Lung (tissue), 12 donors: Measurements from ENCODE around the gene C14orf119. TPM values are rescaled to one million over a fixed set of nuclear protein-coding genes. Genes with fewer than 3 reads are reported as not detected.
A peak's percentile ranks its signal among the peaks of the same experiment; 100 is the strongest.

Experiments used
- ATAC-seq: fragments of 200-7000 bp; cut with Tn5 transposase; one replicate; pipeline ENCODE4 v1.9.1; 2020; ENCODE audit warnings: moderate number of reproducible peaks; ENCODE audit not compliant: insufficient read depth, low FRiP score
- DNase-seq, 3 donors: peaks; one replicate each; pipeline ENCODE4 v3.0.0-alpha.2; 2013 to 2017
- H3K27ac ChIP-seq, 2 donors: one replicate each; pipeline ENCODE4 v1.5.1; 2013; ENCODE audit warnings: mild to moderate bottlenecking in 2 of 2, moderate library complexity in 2 of 2, control low read depth in 1 of 2, inconsistent platforms in 1 of 2, low read depth in 1 of 2, low read length in 1 of 2
- H3K27me3 ChIP-seq, 3 donors: one replicate each; pipeline ENCODE4 v1.5.1; 2013; ENCODE audit warnings: low read length in 2 of 3; ENCODE audit not compliant: control insufficient read depth in 3 of 3, insufficient read depth in 3 of 3
- H3K36me3 ChIP-seq, 4 donors: one replicate each; pipeline ENCODE4 v1.5.1; 2013; ENCODE audit warnings: low read length in 4 of 4, mild to moderate bottlenecking in 1 of 4, moderate library complexity in 1 of 4; ENCODE audit not compliant: control insufficient read depth in 4 of 4, insufficient read depth in 4 of 4
- H3K4me1 ChIP-seq, 5 donors: one replicate each; pipeline ENCODE4 v1.5.1; 2013; ENCODE audit warnings: low read length in 5 of 5, mild to moderate bottlenecking in 2 of 5, moderate library complexity in 1 of 5; ENCODE audit not compliant: control insufficient read depth in 5 of 5, insufficient read depth in 5 of 5
- H3K4me3 ChIP-seq: one replicate; pipeline ENCODE4 v1.5.1; 2013; ENCODE audit warnings: mild to moderate bottlenecking, control low read depth, moderate library complexity
- H3K9ac ChIP-seq, 2 donors: one replicate each; pipeline ENCODE4 v1.5.1; 2013; ENCODE audit warnings: low read length in 2 of 2, control low read depth in 1 of 2; ENCODE audit not compliant: insufficient read depth in 1 of 2
- H3K9me3 ChIP-seq, 4 donors: one replicate each; pipeline ENCODE4 v1.5.1; 2013; ENCODE audit warnings: low read length in 3 of 4, mild to moderate bottlenecking in 1 of 4, moderate library complexity in 1 of 4; ENCODE audit not compliant: control insufficient read depth in 4 of 4, insufficient read depth in 3 of 4
- CTCF ChIP-seq: IDR thresholded peaks from 2 replicates; pipeline ENCODE4 v1.5.1; 2012; ENCODE audit warnings: mild to moderate bottlenecking; ENCODE audit errors: control extremely low read depth, extremely low read depth
- WGBS, 2 donors: extraction: QIAGEN DNeasy Blood & Tissue Kit; methylation state at CpG; one replicate each; pipeline ENCODE4 v1.1.7; 2013; 5-methylcytosine and 5-hydroxymethylcytosine counted together
- polyA plus RNA-seq, 2 donors: library from polyadenylated mRNA; stranded (reverse); fragments of 200-250 nt; gene quantifications; one replicate each; pipeline ENCODE4 v1.2.1, GENCODE V29; 2013
- total RNA-seq, 2 donors: library from RNA; depleted of rRNA in 1 of 2; stranded (reverse); fragments of >200 nt in 1 of 2; gene quantifications; one replicate each; pipeline ENCODE4 v1.2.1, GENCODE V29; 2014 to 2021
- donor health status: control.
- donor health status: control.
- donor health status: Bipolar disorder and iron deficiency.
- donor health status: healthy.
- donor health status: DM: yes; HTN: yes; CAD: no.

Gene C14orf119
- total and polyA plus RNA-seq, 4 donors: 23.9 to 64.9 (median 41.4) TPM

- H3K9me3 ChIP-seq: no peaks in the 10 kb centered on the region
- peak overlapping the region in 1 of 2 donors; percentile 84 for H3K27ac ChIP-seq
- H3K4me3 ChIP-seq: no peak overlapping the region
- H3K36me3 ChIP-seq: peaks cover 43 to 76% (median 53%) of the 10 kb centered on the region in 4 donors
- no peak for DNase-seq
- no peak overlapping the region for H3K9ac ChIP-seq
- 19 to 37% methylated on average over 2 of the region's 2 CpGs for WGBS, 2 donors
- H3K4me1 ChIP-seq: no peaks in the 10 kb centered on the region
- peak; percentile 87 for ATAC-seq
- no peak for TF ChIP-seq CTCF
- no peaks in the 10 kb centered on the region for H3K27me3 ChIP-seq
Measured at GRCh38 chr14:23078692-23079116, 16.6 kb upstream of the C14orf119 start.

- Histone ChIP-seq H3K4me1 (no peaks in the 10 kb centered on the region), H3K9me3 (no peaks in the 10 kb centered on the region), H3K27me3 (no peaks in the 10 kb centered on the region), H3K27ac (peak overlapping the region in 1 of 2 donors; percentile 38), H3K9ac (no peak overlapping the region), H3K36me3 (peaks cover 43 to 72% (median 52%) of the 10 kb centered on the region in 4 donors), H3K4me3 (no peak overlapping the region)
- WGBS, 2 donors: 89 to 91% methylated on average over 2 of the region's 2 CpGs
- no peak for DNase-seq
- TF ChIP-seq CTCF: no peak
- no peak for ATAC-seq
Measured at GRCh38 chr14:23079716-23080115, 15.6 kb upstream of the C14orf119 start.

- H3K27ac ChIP-seq: no peak overlapping the region
Measured at GRCh38 chr14:23080474-23080873, 14.8 kb upstream of the C14orf119 start.

More at GRCh38 chr14:23080474-23080873, 14.8 kb upstream of the C14orf119 start:
- H3K9ac ChIP-seq: no peak overlapping the region
- no peaks in the 10 kb centered on the region for H3K27me3 ChIP-seq
- DNase-seq: no peak
- H3K4me3 ChIP-seq: no peak overlapping the region
- no peak for TF ChIP-seq CTCF
- 73 to 77% methylated on average over 1 of the region's 1 CpG for WGBS, 2 donors
- peaks cover 40 to 70% (median 52%) of the 10 kb centered on the region in 4 donors for H3K36me3 ChIP-seq
- no peak for ATAC-seq
- no peaks in the 10 kb centered on the region for H3K9me3 ChIP-seq
- H3K4me1 ChIP-seq: no peaks in the 10 kb centered on the region
